H9 (cell line): ENCODE results near the gene CHIT1. TPM values are rescaled to one million over a fixed set of nuclear protein-coding genes. Genes with fewer than 3 reads are reported as not detected.

ENCODE experiments used
- DNase-seq: peaks from one replicate; pipeline ENCODE4 v3.0.0-alpha.2; 2017
- H2AFZ ChIP-seq: one replicate; pipeline ENCODE4 v1.6.1; 2013; ENCODE audit warnings: mild to moderate bottlenecking, low read length, control low read depth, moderate library complexity
- H2AK5ac ChIP-seq: 2 replicates; pipeline ENCODE4 v1.6.1; 2013; ENCODE audit warnings: low read length, control low read depth, mixed read lengths; ENCODE audit not compliant: insufficient read length
- H2BK120ac ChIP-seq: one replicate; pipeline ENCODE4 v1.6.1; 2013; ENCODE audit warnings: low read depth, mild to moderate bottlenecking, low read length, control low read depth, inconsistent platforms; ENCODE audit not compliant: poor library complexity, severe bottlenecking
- H2BK12ac ChIP-seq: 2 replicates; pipeline ENCODE4 v1.6.1; 2013; ENCODE audit warnings: low read length, control low read depth, mixed read lengths, low read depth; ENCODE audit not compliant: insufficient read length
- H2BK15ac ChIP-seq: 2 replicates; pipeline ENCODE4 v1.6.1; 2013; ENCODE audit warnings: low read depth, low read length, control low read depth
- H2BK20ac ChIP-seq: one replicate; pipeline ENCODE4 v1.6.1; 2013; ENCODE audit warnings: low read depth, mild to moderate bottlenecking, low read length, control low read depth, inconsistent platforms; ENCODE audit not compliant: poor library complexity, severe bottlenecking
- H2BK5ac ChIP-seq: 2 replicates; pipeline ENCODE4 v1.6.1; 2013; ENCODE audit warnings: low read length, control low read depth, mixed read lengths; ENCODE audit not compliant: insufficient read length
- H3K14ac ChIP-seq: 2 replicates; pipeline ENCODE4 v1.6.1; 2013; ENCODE audit warnings: low read length, control low read depth; ENCODE audit not compliant: insufficient read depth
- H3K18ac ChIP-seq: 2 replicates; pipeline ENCODE4 v1.6.1; 2013; ENCODE audit warnings: low read depth, mild to moderate bottlenecking, mixed read lengths, low read length, control low read depth; ENCODE audit not compliant: insufficient read length
- H3K23ac ChIP-seq: 2 replicates; pipeline ENCODE4 v1.6.1; 2013; ENCODE audit warnings: low read length, control low read depth, mixed read lengths, low read depth; ENCODE audit not compliant: insufficient read length
- H3K23me2 ChIP-seq: 2 replicates; pipeline ENCODE4 v1.6.1; 2013; ENCODE audit warnings: low read depth, mild to moderate bottlenecking, mixed read lengths, low read length, control low read depth; ENCODE audit not compliant: insufficient read length, poor library complexity, severe bottlenecking
- H3K27ac ChIP-seq: 2 replicates; pipeline ENCODE4 v1.5.1; 2013; ENCODE audit warnings: low read length, control low read depth, mixed read lengths, low read depth; ENCODE audit not compliant: insufficient read length
- H3K27me3 ChIP-seq: 2 replicates; pipeline ENCODE4 v1.6.1; 2013; ENCODE audit warnings: low read length, control low read depth, inconsistent platforms; ENCODE audit not compliant: insufficient read depth
- H3K4ac ChIP-seq: 2 replicates; pipeline ENCODE4 v1.6.1; 2013; ENCODE audit warnings: low read depth, mild to moderate bottlenecking, control low read depth, inconsistent platforms, low read length, moderate library complexity
- H3K4me1 ChIP-seq: 2 replicates; pipeline ENCODE4 v1.6.1; 2013; ENCODE audit warnings: low read length, control low read depth, inconsistent platforms; ENCODE audit not compliant: insufficient read depth
- H3K4me2 ChIP-seq: 2 replicates; pipeline ENCODE4 v1.6.1; 2013; ENCODE audit warnings: low read length, control low read depth, mixed read lengths; ENCODE audit not compliant: insufficient read length, insufficient read depth
- H3K56ac ChIP-seq: 2 replicates; pipeline ENCODE4 v1.6.1; 2013; ENCODE audit warnings: low read depth, mild to moderate bottlenecking, mixed read lengths, low read length, control low read depth; ENCODE audit not compliant: insufficient read length
- H3K79me1 ChIP-seq: 2 replicates; pipeline ENCODE4 v1.6.1; 2013; ENCODE audit warnings: low read depth, mild to moderate bottlenecking, moderate library complexity, low read length, control low read depth, inconsistent platforms; ENCODE audit not compliant: insufficient read depth, poor library complexity, severe bottlenecking
- H3K79me2 ChIP-seq: 2 replicates; pipeline ENCODE4 v1.6.1; 2013; ENCODE audit warnings: low read length, control low read depth, inconsistent platforms; ENCODE audit not compliant: insufficient read depth
- H3K9ac ChIP-seq: 2 replicates; pipeline ENCODE4 v1.6.1; 2013; ENCODE audit warnings: low read length, control low read depth, mixed read lengths; ENCODE audit not compliant: insufficient read length; ENCODE audit errors: extremely low read depth
- H3K9me3 ChIP-seq: one replicate; pipeline ENCODE4 v1.6.1; 2013; ENCODE audit warnings: low read depth, low read length, inconsistent platforms; ENCODE audit not compliant: control insufficient read depth
- H3T11ph ChIP-seq: one replicate; pipeline ENCODE4 v1.6.1; 2013; ENCODE audit warnings: mild to moderate bottlenecking, low read length, control low read depth, inconsistent platforms
- H4K20me1 ChIP-seq: one replicate; pipeline ENCODE4 v1.6.1; 2013; ENCODE audit not compliant: control insufficient read depth, insufficient read length, insufficient read depth
- H4K5ac ChIP-seq: 2 replicates; pipeline ENCODE4 v1.6.1; 2013; ENCODE audit warnings: low read depth, mild to moderate bottlenecking, mixed read lengths, low read length, control low read depth; ENCODE audit not compliant: insufficient read length
- H4K8ac ChIP-seq: replicated peaks from 2 replicates; pipeline ENCODE4 v1.6.1; 2013; ENCODE audit warnings: low read length, control low read depth, mixed read lengths, low read depth; ENCODE audit not compliant: insufficient read length
- H4K91ac ChIP-seq: 2 replicates; pipeline ENCODE4 v1.6.1; 2013; ENCODE audit warnings: low read depth, mild to moderate bottlenecking, moderate library complexity, mixed read lengths, low read length, control low read depth; ENCODE audit not compliant: insufficient read length
- H3K27ac Mint-ChIP-seq, 3 experiments: 2 replicates in 2 of 3; 3 replicates in 1 of 3; pipeline ENCODE4 v1.8.0; 2020 to 2021; ENCODE audit warnings: mixed read lengths in 3 of 3, mild to moderate bottlenecking in 1 of 3, moderate library complexity in 1 of 3
- H3K27me3 Mint-ChIP-seq: 2 replicates; pipeline ENCODE4 v1.8.0; 2021; ENCODE audit warnings: low read depth, mild to moderate bottlenecking, moderate library complexity, mixed read lengths
- H3K36me3 Mint-ChIP-seq, 3 experiments: 2 replicates in 2 of 3; 3 replicates in 1 of 3; pipeline ENCODE4 v1.8.0; 2020 to 2021; ENCODE audit warnings: low read depth in 3 of 3, mixed read lengths in 3 of 3; ENCODE audit not compliant: insufficient read depth in 1 of 3
- H3K4me1 Mint-ChIP-seq, 2 experiments: 2 replicates each; pipeline ENCODE4 v1.8.0; 2020; ENCODE audit warnings: mixed read lengths in 2 of 2
- H3K4me3 Mint-ChIP-seq, 2 experiments: 2 replicates in 1 of 2; 3 replicates in 1 of 2; pipeline ENCODE4 v1.8.0; 2020 to 2021; ENCODE audit warnings: mild to moderate bottlenecking in 2 of 2, mixed read lengths in 2 of 2, moderate library complexity in 1 of 2
- H3K9me3 Mint-ChIP-seq, 2 experiments: 2 replicates in 1 of 2; 3 replicates in 1 of 2; pipeline ENCODE4 v1.8.0; 2020; ENCODE audit warnings: mild to moderate bottlenecking in 2 of 2, mixed read lengths in 2 of 2, moderate library complexity in 1 of 2
- WGBS: extraction: QIAGEN DNeasy Blood & Tissue Kit; methylation state at CpG from one replicate; pipeline ENCODE4 v1.1.7; 2013; ENCODE audit warnings: missing lambda C conversion rate, low lambda C conversion rate, mixed read lengths; ENCODE audit not compliant: insufficient read length; ENCODE audit errors: extremely low coverage; 5-methylcytosine and 5-hydroxymethylcytosine counted together
- total RNA-seq: library from RNA; stranded (reverse); gene quantifications from 2 replicates; pipeline ENCODE4 v1.2.1, GENCODE V29; 2021
- TF ChIP-seq, protein P1 (sequence below): fragments of 200-600 bp; sonication (generic); conservative IDR thresholded peaks from 3 replicates; pipeline ENCODE4 v1.8.0; 2021; ENCODE audit warnings: antibody characterized with exemption, mild to moderate bottlenecking

Gene CHIT1
- total RNA-seq, 1 experiment from 2014 or later: not detected

DNA sequence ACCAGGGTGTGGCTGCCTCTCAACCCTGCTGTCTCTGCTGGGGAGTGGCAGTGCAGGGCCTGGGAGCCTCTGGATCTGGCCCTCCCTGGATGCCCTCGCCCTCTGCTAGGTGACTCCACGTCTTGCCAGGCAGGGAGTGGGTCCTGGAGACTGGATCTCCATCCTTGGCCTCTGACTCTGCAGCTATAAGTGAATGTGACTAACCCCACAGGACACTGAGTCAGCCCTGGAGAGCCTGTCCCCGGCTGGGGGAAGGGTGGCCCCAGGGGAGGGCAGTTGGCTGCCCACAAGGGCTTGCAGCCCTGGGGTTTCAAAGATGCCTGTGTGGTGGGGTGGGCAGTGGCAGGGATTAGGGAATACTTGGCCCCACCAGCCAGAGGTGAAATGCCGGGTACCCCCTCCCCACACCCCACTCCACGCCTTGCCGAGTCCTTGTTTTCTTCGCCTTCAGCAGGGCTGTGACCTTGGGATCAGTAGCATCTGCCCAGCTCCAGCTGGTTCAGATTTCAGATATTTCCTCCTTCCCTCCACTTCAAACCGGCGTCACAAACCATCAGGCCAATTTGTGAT is 51.9 kb downstream of the CHIT1 start:
- no peak overlapping the region for H3T11ph ChIP-seq
- H3K4ac ChIP-seq: no peak overlapping the region
- H4K91ac ChIP-seq: no peak overlapping the region
- H3K4me3 Mint-ChIP-seq: no peak overlapping the region; a peak in 1 of 5 replicates
- peaks cover 1% of the 10 kb centered on the region; the same call in 1 of the 2 replicates for H3K27me3 Mint-ChIP-seq
- H4K5ac ChIP-seq: no peak overlapping the region
- TF ChIP-seq, protein P1, sequence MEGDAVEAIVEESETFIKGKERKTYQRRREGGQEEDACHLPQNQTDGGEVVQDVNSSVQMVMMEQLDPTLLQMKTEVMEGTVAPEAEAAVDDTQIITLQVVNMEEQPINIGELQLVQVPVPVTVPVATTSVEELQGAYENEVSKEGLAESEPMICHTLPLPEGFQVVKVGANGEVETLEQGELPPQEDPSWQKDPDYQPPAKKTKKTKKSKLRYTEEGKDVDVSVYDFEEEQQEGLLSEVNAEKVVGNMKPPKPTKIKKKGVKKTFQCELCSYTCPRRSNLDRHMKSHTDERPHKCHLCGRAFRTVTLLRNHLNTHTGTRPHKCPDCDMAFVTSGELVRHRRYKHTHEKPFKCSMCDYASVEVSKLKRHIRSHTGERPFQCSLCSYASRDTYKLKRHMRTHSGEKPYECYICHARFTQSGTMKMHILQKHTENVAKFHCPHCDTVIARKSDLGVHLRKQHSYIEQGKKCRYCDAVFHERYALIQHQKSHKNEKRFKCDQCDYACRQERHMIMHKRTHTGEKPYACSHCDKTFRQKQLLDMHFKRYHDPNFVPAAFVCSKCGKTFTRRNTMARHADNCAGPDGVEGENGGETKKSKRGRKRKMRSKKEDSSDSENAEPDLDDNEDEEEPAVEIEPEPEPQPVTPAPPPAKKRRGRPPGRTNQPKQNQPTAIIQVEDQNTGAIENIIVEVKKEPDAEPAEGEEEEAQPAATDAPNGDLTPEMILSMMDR: no peak
- H3K56ac ChIP-seq: no peak overlapping the region
- no peak overlapping the region for H4K8ac ChIP-seq
- peaks cover 29 to 36% of the 10 kb centered on the region in 2 experiments for H3K4me1 Mint-ChIP-seq
- H4K20me1 ChIP-seq: no peaks in the 10 kb centered on the region
- H3K18ac ChIP-seq: no peak overlapping the region
- no peak overlapping the region for H2BK20ac ChIP-seq
- H3K23me2 ChIP-seq: no peaks in the 10 kb centered on the region
- no peak overlapping the region for H3K27ac ChIP-seq
- peak overlapping the region in 1 of 3 experiments; percentile 51; a peak in 1 of 7 replicates for H3K27ac Mint-ChIP-seq
- H3K4me1 ChIP-seq: no peaks in the 10 kb centered on the region
- H3K4me2 ChIP-seq: no peak overlapping the region
- no peaks in the 10 kb centered on the region for H3K79me2 ChIP-seq
- H3K23ac ChIP-seq: no peak overlapping the region
- no peaks in the 10 kb centered on the region for H3K9me3 ChIP-seq
- H3K9ac ChIP-seq: no peak overlapping the region
- no peak overlapping the region for H2BK12ac ChIP-seq
- no peaks in the 10 kb centered on the region for H3K36me3 Mint-ChIP-seq
- H2AK5ac ChIP-seq: no peak overlapping the region
- DNase-seq: no peak
- H3K14ac ChIP-seq: no peak overlapping the region
- no peaks in the 10 kb centered on the region for H3K9me3 Mint-ChIP-seq
- no peak overlapping the region for H2BK15ac ChIP-seq
- H2AFZ ChIP-seq: no peak overlapping the region
- WGBS: no CpG with 5 or more reads among the region's 9 CpGs
- H2BK120ac ChIP-seq: no peak overlapping the region
- H3K79me1 ChIP-seq: no peaks in the 10 kb centered on the region
- H2BK5ac ChIP-seq: no peak overlapping the region
- H3K27me3 ChIP-seq: no peaks in the 10 kb centered on the region
